Pancreas (tissue), 10 donors: Measurements from ENCODE around the gene ROS1. TPM values are rescaled to one million over a fixed set of nuclear protein-coding genes. Genes with fewer than 3 reads are reported as not detected.

Experiments
- ATAC-seq, 4 donors: fragments of 200-7000 bp; cut with Tn5 transposase; one replicate each; pipeline versions ENCODE4 v1.8.0 to v1.9.1; 2020; ENCODE audit warnings: mild to moderate bottlenecking in 4 of 4, moderate library complexity in 4 of 4
- DNase-seq, 6 donors: peaks; one replicate each; pipeline ENCODE4 v3.0.0-alpha.2; 2020
- FAIRE-seq: peaks from 2 replicates; lab custom pipeline; 2012; peaks lifted over from hg19 to GRCh38; lab: Jason Lieb, UNC
- H3K27ac ChIP-seq, 4 donors: fragments of 200-600 bp; sonication (generic); 1 replicate in 3 of 4; 2 replicates in 1 of 4; pipeline versions ENCODE4 v1.5.0 to v1.8.0; 2020
- H3K27me3 ChIP-seq, 4 donors: fragments of 200-600 bp; one replicate each; pipeline ENCODE4 v1.8.0; 2021
- H3K36me3 ChIP-seq, 3 donors: fragments of 200-600 bp; sonication (generic) in 1 of 3; one replicate each; pipeline versions ENCODE4 v1.5.0 to v1.8.0; 2020 to 2021
- H3K4me1 ChIP-seq, 3 donors: fragments of 200-600 bp; one replicate each; pipeline ENCODE4 v1.8.0; 2021
- H3K4me3 ChIP-seq, 4 donors: fragments of 200-600 bp; sonication (generic) in 2 of 4; one replicate each; pipeline versions ENCODE4 v1.5.0 to v1.8.0; 2020 to 2021
- H3K9me3 ChIP-seq, 4 donors: fragments of 200-600 bp; one replicate each; pipeline ENCODE4 v1.8.0; 2021
- WGBS, 2 donors: extraction: QIAGEN DNeasy Blood & Tissue Kit; methylation state at CpG; one replicate each; pipeline ENCODE4 v1.1.7; 2013; 5-methylcytosine and 5-hydroxymethylcytosine counted together
- intact Hi-C, 3 donors: fragments of 100-400 bp; cut with DNase I; formaldehyde crosslinking; loops; one replicate each; pipeline versions ENCODE4 v1.11.1 to v1.14.2; 2022
- polyA plus RNA-seq, 2 donors: library from polyadenylated mRNA; stranded (reverse); fragments of 200-250 nt; gene quantifications; one replicate each; pipeline ENCODE4 v1.2.3, GENCODE V29; 2013
- total RNA-seq, 6 donors: library from RNA; stranded (reverse); fragmentation: NEBNext Ultra II Directional in 4 of 6; extraction: Animal tissue kit (Norgen Biotek cat#: 25700) in 4 of 6; gene quantifications; one replicate each; pipeline versions ENCODE4 v1.2.1 to v1.2.4, GENCODE V29; 2021 to 2023
- TF ChIP-seq, protein P1 (sequence below), 4 donors: fragments of 200-600 bp; sonication (generic) in 3 of 4; IDR thresholded peaks; one replicate each; pipeline versions ENCODE4 v1.5.0 to v1.8.0; 2021; ENCODE audit warnings: antibody characterized with exemption in 4 of 4
- donor health status: healthy with polysubstance abuse.
- donor health status: DM: no; HTN: no; CAD: no; lungs with moderate emphysema.
- donor health status: DM: no; HTN: no; CAD: no.
- donor health status: control.
- donor health status: control.
- donor health status: Bipolar disorder and iron deficiency.
- donor health status: DM: yes; HTN: yes; CAD: no.
- donor health status: DM: no; HTN: no; CAD: no.
- donor health status: DM: no; HTN: no; CAD: no.
- donor health status: DM: yes; HTN: yes; CAD: no.

Gene ROS1
- total and polyA plus RNA-seq, 8 donors: 0.02 to 0.09 (median 0.04) TPM; not detected in 2

DNA sequence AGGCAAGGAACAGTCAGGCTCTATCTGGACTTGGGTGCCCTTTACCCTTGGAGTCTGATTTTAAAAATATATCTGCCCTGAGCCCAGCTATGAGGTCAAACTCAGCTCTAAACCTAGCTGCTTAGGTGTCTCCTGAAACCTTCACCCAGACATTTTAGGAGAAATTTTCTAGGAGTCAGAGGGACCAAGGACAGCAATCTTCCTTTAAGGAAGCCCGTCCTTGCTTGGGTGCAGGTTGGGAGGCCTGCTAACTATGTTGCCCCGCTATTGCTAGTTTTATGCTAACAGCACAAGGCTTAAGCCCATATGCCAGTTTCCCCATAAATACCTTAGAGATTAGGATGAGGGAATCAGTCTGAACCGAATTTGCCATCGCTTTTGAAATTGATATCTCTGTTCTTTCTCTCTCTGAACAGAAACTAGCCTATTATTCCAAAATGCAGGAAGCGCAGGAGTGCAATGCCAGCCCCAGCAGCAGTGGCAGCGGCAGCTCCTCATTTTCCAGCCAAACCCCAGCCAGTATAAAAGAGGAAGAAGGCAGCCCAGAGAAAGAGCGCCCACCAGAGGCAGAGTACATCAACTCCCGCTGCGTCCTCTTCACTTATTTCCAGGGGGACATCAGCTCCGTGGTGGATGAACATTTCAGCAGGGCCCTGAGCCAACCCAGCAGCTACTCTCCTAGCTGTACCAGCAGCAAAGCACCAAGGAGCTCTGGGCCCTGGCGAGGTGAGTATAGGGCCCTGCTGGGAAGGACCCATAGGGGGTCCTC, 157.8 kb downstream of the ROS1 start:
- Histone ChIP-seq H3K27ac (no peak overlapping the region), H3K4me1 (peaks cover 0 to 12% (median 6%) of the 10 kb centered on the region in 3 donors), H3K36me3 (no peaks in the 10 kb centered on the region), H3K9me3 (no peaks in the 10 kb centered on the region), H3K27me3 (peaks cover 0 to 63% (median 25%) of the 10 kb centered on the region in 4 donors), H3K4me3 (no peak overlapping the region)
- TF ChIP-seq, protein P1, sequence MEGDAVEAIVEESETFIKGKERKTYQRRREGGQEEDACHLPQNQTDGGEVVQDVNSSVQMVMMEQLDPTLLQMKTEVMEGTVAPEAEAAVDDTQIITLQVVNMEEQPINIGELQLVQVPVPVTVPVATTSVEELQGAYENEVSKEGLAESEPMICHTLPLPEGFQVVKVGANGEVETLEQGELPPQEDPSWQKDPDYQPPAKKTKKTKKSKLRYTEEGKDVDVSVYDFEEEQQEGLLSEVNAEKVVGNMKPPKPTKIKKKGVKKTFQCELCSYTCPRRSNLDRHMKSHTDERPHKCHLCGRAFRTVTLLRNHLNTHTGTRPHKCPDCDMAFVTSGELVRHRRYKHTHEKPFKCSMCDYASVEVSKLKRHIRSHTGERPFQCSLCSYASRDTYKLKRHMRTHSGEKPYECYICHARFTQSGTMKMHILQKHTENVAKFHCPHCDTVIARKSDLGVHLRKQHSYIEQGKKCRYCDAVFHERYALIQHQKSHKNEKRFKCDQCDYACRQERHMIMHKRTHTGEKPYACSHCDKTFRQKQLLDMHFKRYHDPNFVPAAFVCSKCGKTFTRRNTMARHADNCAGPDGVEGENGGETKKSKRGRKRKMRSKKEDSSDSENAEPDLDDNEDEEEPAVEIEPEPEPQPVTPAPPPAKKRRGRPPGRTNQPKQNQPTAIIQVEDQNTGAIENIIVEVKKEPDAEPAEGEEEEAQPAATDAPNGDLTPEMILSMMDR (IDR thresholded peaks at IDR 0.05): no peak
- 13 to 20% methylated on average over 11 of the region's 11 CpGs for WGBS, 2 donors
- FAIRE-seq (no peak), ATAC-seq (no peak), DNase-seq (no peak)
- intact Hi-C loops: no loop called here

DNA sequence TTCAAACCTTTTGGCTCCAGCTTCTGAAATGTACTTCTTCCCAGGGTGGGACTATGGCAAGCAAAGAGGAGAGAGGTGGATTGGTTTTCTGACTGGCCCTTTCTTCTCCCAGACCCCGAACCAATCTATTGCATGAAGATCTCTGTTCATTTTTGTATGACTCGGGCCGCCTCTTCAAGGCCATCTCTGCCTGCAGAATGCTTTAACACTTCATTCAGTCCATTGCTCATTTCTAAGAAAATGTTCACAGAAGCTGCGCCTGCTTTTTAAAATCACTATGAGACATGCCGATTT, 158.7 kb downstream of the ROS1 start:
- intact Hi-C loops: no loop called here
- DNase-seq (no peak), ATAC-seq (no peak), FAIRE-seq (no peak)
- Histone ChIP-seq H3K4me1 (peaks cover 0 to 12% (median 6%) of the 10 kb centered on the region in 3 donors), H3K27ac (no peak overlapping the region), H3K36me3 (no peaks in the 10 kb centered on the region), H3K4me3 (no peak overlapping the region), H3K27me3 (peaks cover 0 to 58% (median 25%) of the 10 kb centered on the region in 4 donors), H3K9me3 (no peaks in the 10 kb centered on the region)
- WGBS, 2 donors: 12 to 26% methylated on average over 5 of the region's 5 CpGs
- TF ChIP-seq, protein P1 (IDR thresholded peaks at IDR 0.05): no peak

DNA sequence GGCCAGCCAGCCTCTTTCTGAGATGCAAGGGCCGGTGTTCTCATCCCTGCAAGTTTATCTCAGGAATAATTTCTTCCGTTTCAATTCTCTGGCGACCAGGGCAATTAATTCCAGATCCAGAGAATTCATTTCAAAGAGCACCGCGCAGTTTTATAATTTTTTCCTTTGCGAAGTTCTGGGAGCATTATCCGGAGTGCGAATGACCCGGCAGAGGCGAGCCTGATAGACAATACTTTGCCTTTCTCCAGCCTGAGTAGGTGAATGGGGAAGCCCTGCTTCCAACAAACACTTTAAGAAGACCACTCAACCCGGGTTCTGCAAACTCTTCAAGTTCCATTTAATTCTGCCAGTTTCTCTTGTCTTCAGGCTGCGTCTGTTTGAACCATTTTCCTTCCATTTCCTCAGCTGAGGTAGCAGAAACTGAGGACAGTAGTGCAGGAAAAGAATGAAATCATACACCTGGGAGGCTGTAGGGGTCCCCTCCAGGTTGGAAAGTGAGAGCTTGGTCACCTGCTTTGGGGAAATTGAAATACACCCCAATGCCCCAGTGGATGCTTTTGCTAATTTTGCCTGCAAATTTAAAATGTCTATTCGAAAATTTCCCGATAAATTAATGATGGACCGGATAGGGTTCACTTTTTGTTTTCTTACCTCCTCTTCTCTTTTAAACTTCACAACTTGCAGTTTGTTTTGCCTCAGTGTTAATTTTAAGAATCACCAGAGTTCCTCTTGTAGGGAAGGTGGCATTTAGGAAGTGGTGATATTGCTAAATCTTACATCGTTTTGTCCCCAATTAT, 159.3 kb downstream of the ROS1 start:
- no peaks in the 10 kb centered on the region for H3K9me3 ChIP-seq
- TF ChIP-seq, protein P1 (IDR thresholded peaks at IDR 0.05): no peak
- FAIRE-seq (no peak), DNase-seq (no peak), ATAC-seq (no peak)
- no peaks in the 10 kb centered on the region for H3K36me3 ChIP-seq
- WGBS, 2 donors: 8 to 17% methylated on average over 16 of the region's 16 CpGs
- peaks cover 0 to 58% (median 25%) of the 10 kb centered on the region in 4 donors for H3K27me3 ChIP-seq
- H3K4me3 ChIP-seq: peak overlapping the region in 1 of 4 donors; percentile 48
- intact Hi-C loops: no loop called here
- H3K4me1 ChIP-seq: peaks cover 0 to 12% (median 6%) of the 10 kb centered on the region in 3 donors
- no peak overlapping the region for H3K27ac ChIP-seq

DNA sequence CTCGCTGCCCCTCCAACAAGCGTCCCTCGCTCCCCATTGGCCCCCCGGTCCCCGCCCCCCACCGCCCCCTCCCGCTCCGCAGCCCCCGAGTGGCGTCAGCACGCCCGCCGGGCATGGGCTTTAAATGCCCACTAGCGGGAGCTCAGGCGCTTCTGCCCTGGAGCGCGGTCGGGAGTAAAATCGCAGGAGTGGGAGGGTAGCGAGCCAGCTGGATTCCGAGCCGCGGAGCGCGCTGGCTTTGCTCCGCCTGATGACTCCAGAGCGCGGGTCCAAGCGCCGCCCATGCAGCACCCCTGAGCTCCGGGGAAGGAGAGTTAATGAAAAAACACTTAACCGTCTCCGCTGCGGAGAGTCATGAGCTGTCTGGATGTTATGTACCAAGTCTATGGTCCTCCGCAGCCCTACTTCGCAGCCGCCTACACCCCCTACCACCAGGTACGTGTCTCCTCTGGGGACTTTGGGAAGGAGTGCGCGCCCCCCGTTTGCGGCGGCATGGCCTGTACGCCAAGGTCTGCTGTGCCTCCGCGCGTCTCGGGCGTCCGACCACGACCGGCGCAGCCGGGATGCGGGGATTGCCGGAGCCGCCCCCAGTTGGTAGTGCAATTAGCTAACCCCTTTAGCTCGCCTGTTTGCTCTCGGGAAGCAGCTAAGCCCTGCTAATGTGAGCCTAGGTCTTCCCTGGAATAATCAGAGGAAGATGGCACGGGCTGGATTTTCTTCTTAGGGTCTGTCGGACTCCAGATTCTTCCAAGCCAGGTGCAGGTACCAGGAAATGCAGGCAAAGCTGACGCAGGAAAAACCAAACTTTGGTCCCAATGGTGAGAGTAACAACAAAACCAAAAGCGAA, 160.1 kb downstream of the ROS1 start, which contains the start of gene VGLL2:
VGLL2 (plus strand) TSS at position 149 of the 847 bp plus-strand sequence; CDS start at position 355, 206 bp downstream.
- H3K27me3 ChIP-seq: peaks cover 0 to 59% (median 22%) of the 10 kb centered on the region in 4 donors
- intact Hi-C loops: no loop called here
- DNase-seq (peak; percentile 23 to 80 (median 52)), ATAC-seq (peak; percentile 73 to 93 (median 88)), FAIRE-seq (no peak)
- no peaks in the 10 kb centered on the region for H3K36me3 ChIP-seq
- H3K4me3 ChIP-seq: peak within 1 kb of the TSS in 3 of 4 donors; percentile 33 to 48 (median 37)
- TF ChIP-seq, protein P1 (IDR thresholded peaks at IDR 0.05): no peak
- no peaks in the 10 kb centered on the region for H3K9me3 ChIP-seq
- 2% methylated on average over 57 to 63 of the region's 63 CpGs for WGBS, 2 donors
- peaks cover 0 to 12% (median 6%) of the 10 kb centered on the region in 3 donors for H3K4me1 ChIP-seq
- no peak within 1 kb of the TSS for H3K27ac ChIP-seq
